ENCODE measurements around the gene DUSP5. TPM values are rescaled to one million over a fixed set of nuclear protein-coding genes. Genes with fewer than 3 reads are reported as not detected.

Gene DUSP5
- total RNA-seq, 2 donors from 2014 or later, result 91.9 to 147 TPM

DNA sequence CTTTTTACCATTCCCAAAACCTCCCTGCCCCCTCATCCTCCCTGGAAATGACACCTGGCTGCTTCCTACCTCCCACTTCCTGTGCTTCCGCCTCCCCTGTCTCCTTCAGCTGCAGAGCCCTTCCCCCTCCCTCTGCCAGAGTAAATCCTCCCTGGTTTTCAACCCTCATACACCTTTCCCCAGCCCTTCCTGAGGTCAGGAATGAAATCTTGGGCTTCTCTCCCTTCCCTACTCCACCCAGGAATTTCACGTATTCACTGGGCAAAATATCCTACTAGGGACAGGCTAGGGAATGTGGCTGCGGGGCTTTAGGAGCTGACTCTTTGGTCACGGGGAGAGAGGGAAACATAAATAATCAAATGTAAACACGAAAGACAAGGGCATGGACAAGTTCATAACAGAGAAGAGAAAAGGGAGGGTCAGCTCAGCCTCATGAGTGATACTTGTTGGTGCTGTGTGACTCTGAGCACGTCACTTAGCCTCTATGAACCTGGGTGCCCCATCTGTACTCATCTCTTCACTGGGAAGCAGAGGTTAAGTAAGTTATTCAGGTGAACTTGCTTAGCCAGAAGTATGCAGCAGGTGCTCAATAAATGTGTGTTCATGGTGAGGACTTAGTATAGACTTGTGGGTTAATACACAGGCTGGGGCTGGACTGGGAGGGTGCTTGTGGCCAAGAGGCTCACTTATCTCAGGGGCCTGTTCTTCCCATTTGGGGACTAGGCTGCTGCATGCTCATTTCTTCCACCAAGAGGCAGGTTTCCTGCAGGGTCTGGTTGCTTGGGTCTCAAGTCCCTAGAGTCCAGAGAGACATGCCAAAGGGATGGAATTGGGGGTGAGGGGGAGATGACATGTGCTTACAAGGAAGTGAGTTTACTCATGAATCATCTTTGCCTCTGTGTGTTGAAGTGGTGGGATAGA is 10.0 kb upstream of the DUSP5 start:
- H3K9me3 ChIP-seq (ENCODE audit: control insufficient read depth, low read length, poor library complexity, severe bottlenecking), result no peaks in the 10 kb centered on the region
- DNase-seq (no peak), ATAC-seq (no peak)
- Mint-ChIP-seq H3K36me3 (ENCODE audit: low read depth) (no peaks in the 10 kb centered on the region), H3K27me3 (no peaks in the 10 kb centered on the region), H3K4me3 (no peak overlapping the region), H3K4me1 (peaks cover 7% of the 10 kb centered on the region), H3K27ac (no peak overlapping the region)

DNA sequence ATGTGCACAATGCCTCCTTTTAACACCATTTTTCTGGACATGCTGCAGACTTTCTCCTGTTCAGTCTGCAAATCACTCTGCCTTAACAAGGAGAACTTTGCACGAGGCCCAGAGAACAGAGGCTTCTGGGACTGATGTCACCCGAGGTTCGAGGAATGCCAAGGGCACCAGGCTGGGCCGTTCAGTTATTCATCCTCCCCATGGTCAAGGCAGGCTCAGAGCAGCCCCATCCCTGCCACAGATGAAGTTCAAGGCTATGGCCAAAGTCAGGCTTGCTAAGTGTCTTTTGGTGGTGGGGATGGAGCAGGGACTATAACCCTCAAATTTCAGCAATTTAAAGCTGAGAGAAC is 9.4 kb upstream of the DUSP5 start:
- Mint-ChIP-seq H3K4me1 (peaks cover 7% of the 10 kb centered on the region), H3K27me3 (no peaks in the 10 kb centered on the region)
- ATAC-seq, result no peak

DNA sequence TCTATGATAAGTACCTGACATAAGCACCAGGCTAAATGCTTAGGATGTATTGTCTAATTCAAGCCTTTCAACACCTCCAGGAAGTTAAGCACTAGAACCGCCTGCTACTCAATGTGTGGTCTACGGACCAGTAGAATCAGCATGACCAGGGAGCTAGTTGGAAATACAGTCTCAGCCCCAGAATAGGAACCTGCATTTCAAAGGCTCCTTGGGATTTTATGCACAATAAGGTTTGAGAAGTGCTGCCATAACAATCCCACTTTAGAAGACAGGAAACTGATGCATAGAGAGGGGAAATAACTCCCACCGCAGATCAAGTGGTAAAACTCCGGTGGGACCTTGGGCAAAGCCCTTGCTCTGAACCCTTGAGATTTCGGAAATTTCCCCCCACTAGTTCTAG is 8.8 kb upstream of the DUSP5 start:
- Mint-ChIP-seq H3K27ac (no peak overlapping the region), H3K4me1 (peaks cover 9% of the 10 kb centered on the region), H3K4me3 (no peak overlapping the region), H3K36me3 (ENCODE audit: low read depth) (no peaks in the 10 kb centered on the region), H3K27me3 (no peaks in the 10 kb centered on the region)
- ATAC-seq, result no peak
- DNase-seq, result no peak
- H3K9me3 ChIP-seq (ENCODE audit: control insufficient read depth, low read length, poor library complexity, severe bottlenecking), result no peaks in the 10 kb centered on the region

More for the DNA sequence above, 9.4 kb upstream of the DUSP5 start:
- Mint-ChIP-seq H3K4me3 (no peak overlapping the region), H3K27ac (no peak overlapping the region), H3K36me3 (ENCODE audit: low read depth) (no peaks in the 10 kb centered on the region)
- H3K9me3 ChIP-seq (ENCODE audit: control insufficient read depth, low read length, poor library complexity, severe bottlenecking), result no peaks in the 10 kb centered on the region
- no peak for DNase-seq

DNA sequence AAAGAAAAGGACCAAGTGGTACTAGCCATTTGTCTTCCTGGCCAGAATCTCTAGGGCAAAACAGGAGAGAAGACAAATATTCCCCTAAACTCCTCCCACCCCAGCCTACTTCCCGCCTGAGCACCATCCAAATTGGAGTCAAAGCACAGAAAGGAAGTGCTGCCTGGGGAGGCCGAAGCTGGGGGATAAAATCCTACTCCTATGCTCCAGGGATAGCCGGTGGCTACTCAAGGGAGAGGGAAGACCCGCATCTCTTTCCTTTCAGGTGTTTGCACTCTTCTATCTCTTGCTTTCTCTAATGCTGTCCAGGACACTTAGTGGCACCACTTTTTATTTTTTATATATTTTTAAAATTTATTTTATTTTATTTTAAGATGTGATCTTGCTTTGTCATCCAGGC is 7.1 kb upstream of the DUSP5 start:
- no peak for DNase-seq

DNA sequence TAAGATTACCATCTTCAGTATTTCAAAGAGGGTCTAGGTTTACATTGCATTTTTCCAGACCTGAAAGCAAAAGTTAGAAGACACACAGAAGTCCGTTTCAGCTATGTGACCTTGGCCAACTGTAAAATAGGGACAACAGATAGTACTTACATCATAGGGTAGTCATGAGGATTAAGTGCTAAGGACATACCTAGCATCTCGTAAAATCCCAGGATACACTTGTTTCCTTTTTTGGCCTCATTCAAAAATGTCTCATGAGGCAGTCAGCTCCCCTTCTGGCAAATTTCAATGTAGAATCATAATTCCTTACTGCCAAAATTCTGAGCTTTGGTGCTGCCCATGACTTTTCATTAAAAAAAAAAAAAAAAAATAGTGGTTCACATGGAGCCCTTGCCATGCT is 6.4 kb upstream of the DUSP5 start:
- H3K27me3 Mint-ChIP-seq, result no peaks in the 10 kb centered on the region
- no peak overlapping the region for H3K4me3 Mint-ChIP-seq
- no peaks in the 10 kb centered on the region for H3K36me3 Mint-ChIP-seq (ENCODE audit: low read depth)
- peaks cover 21% of the 10 kb centered on the region for H3K4me1 Mint-ChIP-seq
- H3K9me3 ChIP-seq (ENCODE audit: control insufficient read depth, low read length, poor library complexity, severe bottlenecking), result no peaks in the 10 kb centered on the region
- DNase-seq, result no peak
- ATAC-seq, result no peak
- no peak overlapping the region for H3K27ac Mint-ChIP-seq

More for the DNA sequence above, 7.1 kb upstream of the DUSP5 start:
- Mint-ChIP-seq H3K27me3 (no peaks in the 10 kb centered on the region), H3K4me3 (no peak overlapping the region), H3K27ac (no peak overlapping the region), H3K4me1 (peaks cover 14% of the 10 kb centered on the region), H3K36me3 (ENCODE audit: low read depth) (no peaks in the 10 kb centered on the region)
- H3K9me3 ChIP-seq (ENCODE audit: control insufficient read depth, low read length, poor library complexity, severe bottlenecking), result no peaks in the 10 kb centered on the region
- no peak for ATAC-seq

DNA sequence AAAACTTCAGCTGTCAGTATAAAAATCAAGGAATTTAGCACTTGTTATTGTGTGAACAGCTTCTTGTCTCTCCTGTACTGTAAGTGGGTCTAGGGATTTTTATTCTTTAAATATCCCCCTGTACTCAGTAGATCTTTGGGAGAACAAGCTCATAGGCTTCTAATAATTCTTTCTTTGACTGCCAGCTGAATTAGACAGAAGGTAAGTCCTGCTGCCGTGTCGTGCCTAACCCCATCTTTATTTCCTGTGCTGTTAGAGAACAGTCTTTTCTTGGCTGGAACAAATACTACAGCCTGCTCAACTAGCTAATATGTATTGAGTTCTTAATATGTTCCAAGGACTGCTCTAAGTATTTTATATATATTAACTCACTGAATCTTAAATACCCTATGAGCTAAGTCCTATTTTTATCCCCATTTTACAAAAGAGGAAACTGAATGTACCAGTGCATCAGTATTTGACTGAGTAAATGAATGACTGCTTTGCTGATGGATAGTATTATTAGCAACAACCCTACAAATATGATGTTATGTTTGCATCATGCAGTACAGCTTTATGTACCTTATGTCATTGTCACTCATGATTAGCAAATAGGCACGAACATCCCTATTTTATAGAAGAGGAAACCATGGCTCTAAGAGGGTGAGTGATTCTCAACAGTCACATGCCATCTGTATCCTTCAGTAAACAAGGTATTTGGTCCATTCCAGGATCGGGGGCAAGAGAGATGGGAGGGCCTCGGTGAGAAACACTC is 5.5 kb upstream of the DUSP5 start:
- Mint-ChIP-seq H3K27me3 (no peaks in the 10 kb centered on the region), H3K4me3 (no peak overlapping the region), H3K27ac (no peak overlapping the region), H3K4me1 (peaks cover 28% of the 10 kb centered on the region), H3K36me3 (ENCODE audit: low read depth) (no peaks in the 10 kb centered on the region)
- DNase-seq (no peak), ATAC-seq (no peak)
- H3K9me3 ChIP-seq (ENCODE audit: control insufficient read depth, low read length, poor library complexity, severe bottlenecking), result no peaks in the 10 kb centered on the region

DNA sequence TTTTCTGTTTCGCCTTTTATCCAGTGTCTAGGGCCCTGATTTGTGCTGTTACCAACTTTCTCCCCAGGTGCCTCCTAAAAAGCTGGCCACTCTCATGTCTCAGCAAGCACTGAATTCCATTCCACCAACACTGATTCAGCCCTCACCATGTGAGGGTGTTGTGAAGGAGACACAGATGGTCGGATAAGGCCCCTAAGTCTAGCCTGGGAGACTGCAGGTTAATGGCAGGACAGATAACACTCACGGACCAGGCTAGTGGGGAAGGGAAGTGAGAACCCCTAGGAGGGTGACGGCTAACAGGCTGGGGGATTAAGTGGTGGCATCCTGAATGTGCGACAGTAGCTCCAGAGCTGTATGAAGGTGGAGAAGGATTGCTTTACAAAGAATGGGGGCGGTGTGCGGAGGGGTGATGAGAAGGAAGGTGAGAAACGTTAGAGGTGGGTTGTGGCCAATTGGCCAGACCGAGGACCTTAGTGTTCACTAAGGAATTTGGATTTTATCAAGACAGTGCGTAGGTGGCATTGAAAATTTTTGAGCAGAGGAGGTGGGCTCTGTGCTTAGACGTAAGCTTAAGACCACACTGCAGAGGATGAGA is 3.8 kb upstream of the DUSP5 start:
- peaks cover 1% of the 10 kb centered on the region for H3K36me3 Mint-ChIP-seq (ENCODE audit: low read depth)

DNA sequence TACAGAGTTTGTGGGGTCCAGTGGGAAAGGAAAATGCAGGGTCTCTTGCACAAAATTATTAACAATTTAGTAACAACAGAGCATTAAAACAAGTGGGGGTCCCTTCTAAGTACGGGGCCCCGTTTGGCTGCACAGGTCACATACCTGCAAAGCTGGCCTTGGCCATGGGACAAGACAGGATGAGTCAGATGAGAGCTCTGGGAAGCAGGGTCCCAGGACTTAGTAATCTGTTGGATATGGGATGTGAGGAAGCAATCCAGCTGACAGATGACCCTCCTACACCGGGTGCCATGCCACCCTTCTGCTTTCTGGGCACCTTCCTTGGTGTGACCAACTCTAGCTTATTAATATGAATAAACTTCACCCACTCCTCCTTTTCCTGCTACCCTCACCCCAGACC is 3.2 kb upstream of the DUSP5 start:
- H3K27ac Mint-ChIP-seq, result peak overlapping the region; percentile 29
- H3K4me3 Mint-ChIP-seq, result no peak overlapping the region
- H3K36me3 Mint-ChIP-seq (ENCODE audit: low read depth), result peaks cover 2% of the 10 kb centered on the region
- no peaks in the 10 kb centered on the region for H3K27me3 Mint-ChIP-seq
- DNase-seq (no peak), ATAC-seq (no peak)
- peaks cover 33% of the 10 kb centered on the region for H3K4me1 Mint-ChIP-seq
- no peaks in the 10 kb centered on the region for H3K9me3 ChIP-seq (ENCODE audit: control insufficient read depth, low read length, poor library complexity, severe bottlenecking)

More for the DNA sequence above, 3.8 kb upstream of the DUSP5 start:
- no peak for ATAC-seq
- Mint-ChIP-seq H3K4me3 (no peak overlapping the region), H3K27ac (peak overlapping the region; percentile 53), H3K27me3 (no peaks in the 10 kb centered on the region), H3K4me1 (peaks cover 28% of the 10 kb centered on the region)
- no peak for DNase-seq
- no peaks in the 10 kb centered on the region for H3K9me3 ChIP-seq (ENCODE audit: control insufficient read depth, low read length, poor library complexity, severe bottlenecking)

DNA sequence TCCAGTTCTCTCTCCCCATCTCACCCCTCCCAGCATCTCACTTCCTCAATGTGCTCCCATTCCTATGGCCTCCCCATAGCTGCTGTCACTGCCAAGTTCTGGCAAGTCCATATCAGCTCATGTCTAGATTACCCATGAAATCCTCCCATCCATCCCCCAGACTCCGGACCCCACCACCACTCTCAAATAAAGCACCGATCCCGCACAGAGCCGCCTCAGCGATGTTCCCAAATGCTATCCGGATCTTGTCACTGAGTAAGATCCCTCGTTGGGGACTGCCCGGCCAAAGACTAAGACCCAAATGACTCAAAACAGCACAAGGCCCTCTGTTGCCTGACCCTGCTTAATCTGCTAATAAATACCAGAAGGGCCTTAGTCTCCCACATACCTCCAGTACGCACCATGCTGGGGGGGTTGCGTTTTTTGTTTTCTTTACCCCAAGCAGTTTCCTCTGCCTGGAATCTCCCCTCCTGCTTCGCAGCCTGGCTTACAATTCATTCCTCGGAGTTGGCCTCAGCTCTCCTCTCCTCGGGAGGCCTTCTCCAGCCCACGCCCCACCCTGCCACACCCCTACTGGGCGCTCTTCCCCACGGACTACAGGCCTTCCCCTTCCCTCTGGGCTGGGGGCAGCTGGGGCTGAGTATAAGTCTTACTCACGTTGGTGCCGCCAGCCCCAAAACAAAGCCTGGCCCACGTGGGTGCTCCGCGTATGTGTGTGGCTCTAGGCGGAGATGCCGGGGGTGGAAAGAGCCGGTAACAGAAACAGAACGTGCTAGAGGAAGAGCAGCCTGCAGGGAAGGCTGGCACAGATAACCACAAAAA is 1.8 kb upstream of the DUSP5 start:
- no peaks in the 10 kb centered on the region for H3K27me3 Mint-ChIP-seq
- no peaks in the 10 kb centered on the region for H3K9me3 ChIP-seq (ENCODE audit: control insufficient read depth, low read length, poor library complexity, severe bottlenecking)
- peaks cover 46% of the 10 kb centered on the region for H3K4me1 Mint-ChIP-seq
- peak overlapping the region; percentile 99 for H3K4me3 Mint-ChIP-seq
- H3K27ac Mint-ChIP-seq, result peak overlapping the region; percentile 95
- ATAC-seq (peak; percentile 18), DNase-seq (peak; percentile 19 to 36 (median 27))
- H3K36me3 Mint-ChIP-seq (ENCODE audit: low read depth), result peaks cover 2% of the 10 kb centered on the region

DNA sequence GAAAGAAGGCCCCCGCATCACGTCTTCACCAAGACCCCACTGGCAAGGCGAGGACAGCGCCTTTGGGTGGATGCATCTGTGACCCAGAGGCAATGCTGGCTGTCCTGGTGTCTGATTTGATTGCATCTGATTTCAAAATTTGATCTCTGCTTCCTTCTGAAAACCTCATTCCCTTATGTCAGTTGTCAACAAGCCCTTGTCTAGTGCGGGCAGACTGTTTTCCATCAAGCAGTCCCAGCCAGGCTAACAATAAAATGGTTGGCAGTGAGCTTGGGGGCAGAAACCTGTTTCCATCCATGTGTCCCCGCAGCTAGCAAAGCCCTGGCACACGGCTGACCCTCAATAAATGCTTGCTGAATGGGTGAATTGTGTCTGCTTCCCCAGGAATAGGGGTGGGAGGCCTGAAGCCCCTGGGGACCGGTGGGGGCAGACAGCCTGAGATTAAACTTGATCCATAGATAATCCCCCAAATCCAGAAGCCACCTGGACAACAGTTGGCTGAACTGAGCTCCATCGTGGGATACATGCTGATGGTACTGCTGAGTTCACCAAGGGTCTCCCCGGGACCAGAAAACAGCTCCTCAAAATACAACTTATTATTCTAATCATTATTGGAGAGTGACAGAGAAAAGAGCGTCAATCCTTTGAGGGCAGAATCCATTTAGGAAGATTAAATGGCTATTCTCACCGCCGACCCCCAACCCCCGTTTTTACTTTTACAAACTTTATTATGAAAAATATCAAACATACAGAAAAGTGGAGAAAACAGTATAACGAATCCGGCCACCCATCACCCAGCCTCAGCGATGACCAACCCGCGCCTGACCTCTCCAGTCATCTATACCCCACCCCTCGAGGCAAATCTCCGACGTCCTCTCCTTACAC is 912 bp upstream of the DUSP5 start:
- peak overlapping the region; percentile 99 for H3K4me3 Mint-ChIP-seq
- no peaks in the 10 kb centered on the region for H3K9me3 ChIP-seq (ENCODE audit: control insufficient read depth, low read length, poor library complexity, severe bottlenecking)
- no peaks in the 10 kb centered on the region for H3K27me3 Mint-ChIP-seq
- peaks cover 2% of the 10 kb centered on the region for H3K36me3 Mint-ChIP-seq (ENCODE audit: low read depth)
- ATAC-seq, result no peak
- peaks cover 53% of the 10 kb centered on the region for H3K4me1 Mint-ChIP-seq
- peak overlapping the region; percentile 95 for H3K27ac Mint-ChIP-seq
- no peak for DNase-seq

DNA sequence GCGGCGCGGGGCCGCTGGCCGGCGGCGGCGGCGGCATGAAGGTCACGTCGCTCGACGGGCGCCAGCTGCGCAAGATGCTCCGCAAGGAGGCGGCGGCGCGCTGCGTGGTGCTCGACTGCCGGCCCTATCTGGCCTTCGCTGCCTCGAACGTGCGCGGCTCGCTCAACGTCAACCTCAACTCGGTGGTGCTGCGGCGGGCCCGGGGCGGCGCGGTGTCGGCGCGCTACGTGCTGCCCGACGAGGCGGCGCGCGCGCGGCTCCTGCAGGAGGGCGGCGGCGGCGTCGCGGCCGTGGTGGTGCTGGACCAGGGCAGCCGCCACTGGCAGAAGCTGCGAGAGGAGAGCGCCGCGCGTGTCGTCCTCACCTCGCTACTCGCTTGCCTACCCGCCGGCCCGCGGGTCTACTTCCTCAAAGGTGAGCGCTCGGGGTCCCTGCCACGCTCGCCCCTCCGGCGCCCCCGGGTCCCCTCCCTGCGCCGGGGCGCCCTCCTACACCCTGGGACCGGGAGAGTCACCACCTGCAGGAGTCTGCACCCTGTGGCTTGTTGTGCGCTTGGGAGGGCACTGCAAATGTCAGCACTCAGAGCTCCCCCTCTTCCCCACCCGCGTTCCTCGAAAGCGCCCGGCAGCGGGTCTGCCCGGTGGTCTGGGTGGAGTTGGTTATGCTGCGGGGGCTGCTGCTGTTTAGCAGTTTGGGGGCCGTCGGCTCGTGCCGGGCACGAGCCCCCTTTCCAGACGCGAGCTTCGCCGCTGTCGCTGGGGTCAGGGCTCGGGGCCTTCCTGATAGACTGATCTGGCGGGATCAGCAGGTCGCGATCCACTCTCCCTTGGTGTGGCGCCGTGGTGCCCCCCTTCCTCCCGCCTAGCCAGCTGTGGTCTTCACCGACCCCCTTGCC is 627 bp downstream of the DUSP5 start:
- Mint-ChIP-seq H3K36me3 (ENCODE audit: low read depth) (peaks cover 2% of the 10 kb centered on the region), H3K27ac (peak overlapping the region; percentile 97), H3K4me3 (peak overlapping the region; percentile 99), H3K27me3 (no peaks in the 10 kb centered on the region), H3K4me1 (peaks cover 63% of the 10 kb centered on the region)
- no peaks in the 10 kb centered on the region for H3K9me3 ChIP-seq (ENCODE audit: control insufficient read depth, low read length, poor library complexity, severe bottlenecking)
- ATAC-seq, result peak; percentile 55
- peak; percentile 52 to 55 (median 55) for DNase-seq

Measured in T-helper 17 cell (primary cell).